ENCODE results near the gene ATCAY.
A peak's percentile ranks its signal among the peaks of the same experiment; 100 is the strongest.

ATCAY gene

GRCh38 chr19:3880471-3881271, at the start of gene ATCAY:
Gene ATCAY, plus strand, starts transcription at chr19:3880685. Its CDS starts 5,083 bp downstream, at chr19:3885768.
- Histone ChIP-seq H3K36me3 (ENCODE audit: control insufficient read depth, low read depth, low read length) (no peaks in the 10 kb centered on the region), H3K9me3 (ENCODE audit: control insufficient read depth, low read depth, low read length) (no peaks in the 10 kb centered on the region), H3K4me3 (ENCODE audit: low read length) (peak within 1 kb of the TSS; percentile 57), H3K27ac (ENCODE audit: low read length) (no peak within 1 kb of the TSS), H3K4me1 (ENCODE audit: control insufficient read depth, low read depth, low read length) (peaks cover 3% of the 10 kb centered on the region), H3K27me3 (ENCODE audit: control insufficient read depth, insufficient read depth, low read length) (peaks cover 14% of the 10 kb centered on the region), H3K9ac (ENCODE audit: low read length) (peak within 1 kb of the TSS; percentile 35)

GRCh38 chr19:3831601-3832000, 48.9 kb upstream of the ATCAY start:
- Histone ChIP-seq H3K9ac (ENCODE audit: low read length) (no peak overlapping the region), H3K27ac (ENCODE audit: low read length) (no peak overlapping the region)

GRCh38 chr19:3832001-3832400, 48.5 kb upstream of the ATCAY start:
- no peak overlapping the region for H3K9ac ChIP-seq (ENCODE audit: low read length)
- no peaks in the 10 kb centered on the region for H3K4me1 ChIP-seq (ENCODE audit: control insufficient read depth, low read depth, low read length)
- H3K9me3 ChIP-seq (ENCODE audit: control insufficient read depth, low read depth, low read length) = no peaks in the 10 kb centered on the region
- H3K27me3 ChIP-seq (ENCODE audit: control insufficient read depth, insufficient read depth, low read length) = no peaks in the 10 kb centered on the region
- H3K36me3 ChIP-seq (ENCODE audit: control insufficient read depth, low read depth, low read length) = no peaks in the 10 kb centered on the region
- no peak overlapping the region for H3K27ac ChIP-seq (ENCODE audit: low read length)
- H3K4me3 ChIP-seq (ENCODE audit: low read length) = no peak overlapping the region

More at GRCh38 chr19:3831601-3832000, 48.9 kb upstream of the ATCAY start:
- Histone ChIP-seq H3K36me3 (ENCODE audit: control insufficient read depth, low read depth, low read length) (no peaks in the 10 kb centered on the region), H3K4me1 (ENCODE audit: control insufficient read depth, low read depth, low read length) (no peaks in the 10 kb centered on the region), H3K4me3 (ENCODE audit: low read length) (no peak overlapping the region), H3K27me3 (ENCODE audit: control insufficient read depth, insufficient read depth, low read length) (no peaks in the 10 kb centered on the region), H3K9me3 (ENCODE audit: control insufficient read depth, low read depth, low read length) (no peaks in the 10 kb centered on the region)

DNA sequence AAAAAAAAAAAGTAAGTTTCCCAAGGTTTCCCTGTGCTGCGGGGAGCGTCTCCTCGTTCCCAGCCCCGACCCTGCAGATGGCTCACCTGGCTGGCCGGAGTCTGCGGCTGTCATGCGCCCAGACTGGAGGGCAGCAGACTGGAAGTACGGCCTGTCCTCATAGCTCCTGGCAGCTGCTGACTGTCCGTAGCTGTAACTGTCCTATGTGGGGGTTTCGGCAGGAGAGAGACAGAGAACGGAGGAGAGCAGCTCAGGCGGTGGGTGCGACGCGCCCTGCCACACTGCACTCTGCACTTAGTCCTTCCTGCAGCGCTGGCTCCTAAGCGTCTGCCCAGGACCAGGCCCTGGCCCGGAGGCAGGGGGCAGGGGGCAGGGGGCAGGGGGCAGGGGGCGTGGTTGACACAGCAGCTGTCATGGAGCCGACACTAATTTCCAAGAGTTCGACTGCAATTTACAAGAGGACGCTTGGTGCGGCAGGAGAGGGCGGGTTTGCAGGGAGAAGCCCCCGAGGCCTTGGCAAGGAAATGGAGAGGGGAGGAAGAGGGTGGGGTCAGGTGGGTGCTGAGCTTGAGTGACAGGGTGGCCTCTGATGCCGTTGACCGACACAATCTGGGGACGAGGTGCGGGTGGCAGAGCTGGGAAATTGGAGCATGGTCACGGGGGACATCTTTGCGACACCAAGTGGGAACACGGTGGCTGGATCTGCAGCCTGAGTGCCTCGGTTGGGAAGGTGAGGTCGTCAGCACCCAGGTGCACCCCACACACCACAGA, 46.7 kb upstream of the ATCAY start:
- Histone ChIP-seq H3K9me3 (ENCODE audit: control insufficient read depth, low read depth, low read length) (no peaks in the 10 kb centered on the region), H3K9ac (ENCODE audit: low read length) (no peak overlapping the region), H3K27me3 (ENCODE audit: control insufficient read depth, insufficient read depth, low read length) (no peaks in the 10 kb centered on the region), H3K4me1 (ENCODE audit: control insufficient read depth, low read depth, low read length) (no peaks in the 10 kb centered on the region), H3K4me3 (ENCODE audit: low read length) (no peak overlapping the region), H3K36me3 (ENCODE audit: control insufficient read depth, low read depth, low read length) (no peaks in the 10 kb centered on the region), H3K27ac (ENCODE audit: low read length) (no peak overlapping the region)

DNA sequence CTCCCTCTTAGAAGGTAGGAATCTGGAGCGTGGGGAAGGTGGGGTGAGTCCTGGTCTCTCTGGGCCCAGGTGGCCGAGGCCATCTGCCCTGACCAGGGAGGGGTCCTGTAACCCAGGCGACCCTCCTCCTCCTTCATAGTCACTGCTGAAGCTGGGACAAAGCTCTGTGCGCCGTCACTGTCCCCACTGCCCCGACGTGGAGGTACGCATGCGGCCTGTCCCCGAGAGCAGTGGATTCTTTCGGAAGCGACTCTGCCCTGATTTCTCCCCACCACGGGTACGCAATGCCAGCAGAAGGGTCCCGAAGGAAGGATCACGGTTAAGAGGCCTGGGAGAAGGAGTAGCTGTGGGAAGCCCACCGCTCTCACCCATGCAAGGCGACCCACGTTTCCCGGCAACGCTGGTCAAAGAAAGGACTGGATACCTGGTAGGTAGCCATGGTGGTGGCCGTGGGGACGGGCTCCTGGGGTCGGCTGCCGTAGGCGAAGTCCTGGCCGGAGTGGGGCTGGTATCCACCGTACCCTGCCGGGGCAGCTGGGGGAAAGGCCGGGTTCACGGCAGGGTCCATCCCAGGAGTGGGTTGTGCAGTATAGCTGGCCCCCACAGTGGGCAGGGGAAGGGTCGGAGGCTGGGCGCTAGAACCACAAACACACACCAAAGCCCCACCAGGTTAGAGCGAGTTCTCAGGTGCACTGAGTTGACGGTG, 46.0 kb upstream of the ATCAY start:
- H3K4me3 ChIP-seq (ENCODE audit: low read length) = no peak overlapping the region
- H3K27me3 ChIP-seq (ENCODE audit: control insufficient read depth, insufficient read depth, low read length) = no peaks in the 10 kb centered on the region
- H3K9me3 ChIP-seq (ENCODE audit: control insufficient read depth, low read depth, low read length) = no peaks in the 10 kb centered on the region
- no peaks in the 10 kb centered on the region for H3K4me1 ChIP-seq (ENCODE audit: control insufficient read depth, low read depth, low read length)
- no peaks in the 10 kb centered on the region for H3K36me3 ChIP-seq (ENCODE audit: control insufficient read depth, low read depth, low read length)
- no peak overlapping the region for H3K27ac ChIP-seq (ENCODE audit: low read length)
- no peak overlapping the region for H3K9ac ChIP-seq (ENCODE audit: low read length)

DNA sequence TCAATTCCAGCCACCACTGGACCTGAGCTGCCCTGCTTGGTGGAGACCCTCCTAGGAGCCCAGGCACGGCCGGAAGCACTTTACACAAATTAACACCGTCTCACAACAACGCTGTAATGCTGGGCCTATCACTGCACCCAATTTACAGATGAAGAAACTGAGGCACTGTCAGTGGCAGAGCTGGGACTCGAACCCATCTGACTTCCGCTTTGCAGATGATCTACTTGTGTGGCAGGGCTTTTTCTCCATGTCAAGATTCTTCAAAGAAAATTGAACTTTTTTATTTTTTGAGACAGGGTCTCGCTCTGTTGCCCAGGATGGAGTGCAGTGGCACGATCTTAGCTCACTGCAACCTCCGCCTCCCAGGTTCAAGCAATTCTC, 45.4 kb upstream of the ATCAY start:
- Histone ChIP-seq H3K4me3 (ENCODE audit: low read length) (no peak overlapping the region), H3K36me3 (ENCODE audit: control insufficient read depth, low read depth, low read length) (no peaks in the 10 kb centered on the region), H3K27ac (ENCODE audit: low read length) (no peak overlapping the region), H3K27me3 (ENCODE audit: control insufficient read depth, insufficient read depth, low read length) (no peaks in the 10 kb centered on the region), H3K9me3 (ENCODE audit: control insufficient read depth, low read depth, low read length) (no peaks in the 10 kb centered on the region), H3K9ac (ENCODE audit: low read length) (no peak overlapping the region), H3K4me1 (ENCODE audit: control insufficient read depth, low read depth, low read length) (no peaks in the 10 kb centered on the region)

DNA sequence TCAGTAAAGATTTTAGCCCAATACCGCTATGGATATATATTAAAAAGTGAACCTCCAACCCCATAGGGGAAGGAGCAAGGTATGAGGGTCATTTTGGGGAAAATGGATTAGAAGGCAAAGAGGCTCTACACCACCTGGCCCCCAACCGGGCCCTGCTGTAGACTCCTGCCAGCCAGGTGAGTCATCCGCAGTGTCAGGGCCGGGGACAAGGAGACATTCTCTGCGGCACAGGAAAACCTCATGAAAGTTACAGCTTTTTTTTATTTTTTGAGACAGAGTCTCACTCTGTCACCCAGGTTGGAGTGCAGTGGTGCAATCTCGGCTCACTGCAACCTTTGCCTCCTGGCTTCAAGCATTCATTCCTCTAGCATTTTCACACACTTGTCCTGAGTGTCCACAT, 43.6 kb upstream of the ATCAY start:
- H3K27me3 ChIP-seq (ENCODE audit: control insufficient read depth, insufficient read depth, low read length) = no peaks in the 10 kb centered on the region
- H3K9me3 ChIP-seq (ENCODE audit: control insufficient read depth, low read depth, low read length) = no peaks in the 10 kb centered on the region
- no peaks in the 10 kb centered on the region for H3K4me1 ChIP-seq (ENCODE audit: control insufficient read depth, low read depth, low read length)
- no peak overlapping the region for H3K9ac ChIP-seq (ENCODE audit: low read length)
- no peak overlapping the region for H3K27ac ChIP-seq (ENCODE audit: low read length)
- no peak overlapping the region for H3K4me3 ChIP-seq (ENCODE audit: low read length)
- no peaks in the 10 kb centered on the region for H3K36me3 ChIP-seq (ENCODE audit: control insufficient read depth, low read depth, low read length)

- no peaks in the 10 kb centered on the region for H3K27me3 ChIP-seq (ENCODE audit: control insufficient read depth, insufficient read depth, low read length)
- no peak overlapping the region for H3K27ac ChIP-seq (ENCODE audit: low read length)
- H3K4me3 ChIP-seq (ENCODE audit: low read length) = no peak overlapping the region
- no peak overlapping the region for H3K9ac ChIP-seq (ENCODE audit: low read length)
- H3K4me1 ChIP-seq (ENCODE audit: control insufficient read depth, low read depth, low read length) = no peaks in the 10 kb centered on the region
- no peaks in the 10 kb centered on the region for H3K36me3 ChIP-seq (ENCODE audit: control insufficient read depth, low read depth, low read length)
- no peaks in the 10 kb centered on the region for H3K9me3 ChIP-seq (ENCODE audit: control insufficient read depth, low read depth, low read length)
These were observed 43.2 kb upstream of the ATCAY start for GRCh38 chr19:3837332-3837731.

DNA sequence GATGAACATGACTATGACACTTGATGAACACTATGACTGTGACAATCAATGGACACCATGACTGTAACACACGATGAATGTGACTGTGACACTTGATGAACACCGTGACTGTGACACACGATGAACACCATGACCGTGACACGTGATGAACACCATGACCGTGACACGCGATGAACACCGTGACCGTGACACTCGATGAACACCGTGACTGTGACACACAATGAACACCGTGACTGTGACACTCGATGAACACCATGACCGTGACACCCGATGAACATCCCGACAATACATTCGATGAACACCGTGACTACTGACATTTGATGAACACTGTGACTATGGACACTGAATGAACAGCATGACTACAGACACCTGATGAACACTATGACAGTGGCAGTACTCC, 42.6 kb upstream of the ATCAY start:
- no peak overlapping the region for H3K27ac ChIP-seq (ENCODE audit: low read length)
- no peaks in the 10 kb centered on the region for H3K36me3 ChIP-seq (ENCODE audit: control insufficient read depth, low read depth, low read length)
- H3K27me3 ChIP-seq (ENCODE audit: control insufficient read depth, insufficient read depth, low read length) = no peaks in the 10 kb centered on the region
- no peaks in the 10 kb centered on the region for H3K4me1 ChIP-seq (ENCODE audit: control insufficient read depth, low read depth, low read length)
- H3K9ac ChIP-seq (ENCODE audit: low read length) = no peak overlapping the region
- no peaks in the 10 kb centered on the region for H3K9me3 ChIP-seq (ENCODE audit: control insufficient read depth, low read depth, low read length)
- no peak overlapping the region for H3K4me3 ChIP-seq (ENCODE audit: low read length)

DNA sequence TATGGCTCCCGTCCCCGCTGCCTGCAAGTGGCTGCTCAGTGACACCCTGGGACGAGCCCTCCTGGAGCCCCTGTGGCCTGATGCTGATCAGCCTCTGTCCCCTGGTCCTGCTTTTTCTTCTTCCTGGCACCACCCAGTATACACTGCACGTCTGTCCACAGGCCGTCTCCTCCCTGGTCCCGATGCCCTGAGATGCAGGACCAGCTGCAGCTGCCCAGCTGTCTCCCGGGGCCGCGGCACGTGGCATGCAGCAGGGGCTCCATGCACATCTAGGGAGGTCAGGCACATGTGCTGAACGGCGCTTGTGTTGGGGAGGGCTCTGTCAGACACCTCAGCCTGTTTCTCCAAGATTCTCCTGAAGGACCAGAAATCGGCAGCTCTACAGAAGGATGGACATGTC, 41.8 kb upstream of the ATCAY start:
- no peaks in the 10 kb centered on the region for H3K4me1 ChIP-seq (ENCODE audit: control insufficient read depth, low read depth, low read length)
- no peak overlapping the region for H3K27ac ChIP-seq (ENCODE audit: low read length)
- no peaks in the 10 kb centered on the region for H3K27me3 ChIP-seq (ENCODE audit: control insufficient read depth, insufficient read depth, low read length)
- H3K36me3 ChIP-seq (ENCODE audit: control insufficient read depth, low read depth, low read length) = no peaks in the 10 kb centered on the region
- no peaks in the 10 kb centered on the region for H3K9me3 ChIP-seq (ENCODE audit: control insufficient read depth, low read depth, low read length)
- H3K4me3 ChIP-seq (ENCODE audit: low read length) = no peak overlapping the region
- H3K9ac ChIP-seq (ENCODE audit: low read length) = no peak overlapping the region

DNA sequence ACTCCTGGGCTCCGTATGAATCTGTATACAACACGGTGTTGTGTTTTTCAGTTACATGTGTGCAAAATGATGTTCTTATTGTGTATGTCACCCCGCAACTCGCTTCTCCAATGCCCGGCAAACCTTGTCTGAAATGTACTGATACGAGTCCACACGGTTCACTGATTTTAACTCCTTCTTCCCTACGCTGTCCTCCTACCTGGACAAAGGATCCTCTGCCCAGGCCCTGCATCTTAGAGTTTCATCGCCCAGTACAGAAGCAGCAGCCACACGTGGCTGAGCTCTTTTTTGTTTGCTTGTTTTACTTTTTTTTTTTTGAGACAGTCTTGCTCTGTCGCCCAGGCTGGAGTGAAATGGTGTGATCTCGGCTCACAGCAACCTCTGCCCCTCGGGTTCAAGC, 40.5 kb upstream of the ATCAY start:
- H3K9ac ChIP-seq (ENCODE audit: low read length) = no peak overlapping the region
- no peaks in the 10 kb centered on the region for H3K36me3 ChIP-seq (ENCODE audit: control insufficient read depth, low read depth, low read length)
- no peaks in the 10 kb centered on the region for H3K27me3 ChIP-seq (ENCODE audit: control insufficient read depth, insufficient read depth, low read length)
- no peaks in the 10 kb centered on the region for H3K4me1 ChIP-seq (ENCODE audit: control insufficient read depth, low read depth, low read length)
- no peak overlapping the region for H3K4me3 ChIP-seq (ENCODE audit: low read length)
- H3K27ac ChIP-seq (ENCODE audit: low read length) = no peak overlapping the region
- H3K9me3 ChIP-seq (ENCODE audit: control insufficient read depth, low read depth, low read length) = no peaks in the 10 kb centered on the region
